Measurements from ENCODE around the gene NFU1. TPM values are rescaled to one million over a fixed set of nuclear protein-coding genes. Genes with fewer than 3 reads are reported as not detected.

The NFU1 gene
- total and polyA plus RNA-seq, 2 of the 8 experiments (the other 6 are each of a cell fraction or from before 2014, with no cell fraction given) = 18.4 to 45.5 TPM

DNA sequence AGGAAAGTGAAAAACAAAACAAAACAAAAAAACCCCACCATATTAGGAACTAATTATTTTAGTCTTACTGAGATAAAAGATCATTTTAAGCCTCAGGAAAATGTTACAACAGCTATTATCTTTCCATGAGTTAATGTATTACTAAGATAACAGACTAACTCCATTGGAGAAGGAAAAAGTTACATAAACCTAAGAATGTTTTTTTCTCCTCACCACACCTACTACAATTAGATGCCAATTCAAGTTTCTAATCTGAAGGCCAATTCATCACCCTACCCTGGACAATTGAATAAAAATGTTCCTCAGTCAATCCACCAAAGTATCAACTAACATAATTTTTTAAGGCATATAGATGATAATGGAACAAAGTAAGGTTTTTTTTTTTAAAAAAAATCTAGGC, 40.0 kb downstream of the NFU1 start:
- no peak overlapping the region for H2BK15ac ChIP-seq (ENCODE audit: low read length)
- H2AFZ ChIP-seq (ENCODE audit: low read length) = no peak overlapping the region
- no peaks in the 10 kb centered on the region for H3K23me2 ChIP-seq (ENCODE audit: low read depth, low read length)
- H3K23ac ChIP-seq (ENCODE audit: insufficient read length) = no peak overlapping the region
- DNase-seq (ENCODE audit: low read depth in 1 of 2, low spot score in 2 of 2) (no peak), FAIRE-seq (no peak)
- ChIA-PET POLR2A (ENCODE audit: partially characterized antibody) (no interaction called here), CTCF (ENCODE audit: partially characterized antibody) (interaction anchor here (1.4 kb wide), 1 partner anchor 22 kb away, joined by 3 read pairs; no protein-coding TSS in a partner anchor)
- no peak overlapping the region for H4K91ac ChIP-seq (replicated peaks; ENCODE audit: insufficient read length, low read length)
- H4K20me1 ChIP-seq (replicated peaks in 1 of 2; ENCODE audit: control insufficient read depth in 1 of 2, insufficient read depth in 2 of 2, low read length in 2 of 2) = no peaks in the 10 kb centered on the region
- H4K5ac ChIP-seq (ENCODE audit: insufficient read length, low read depth, low read length) = no peak overlapping the region
- no peak overlapping the region for H2BK20ac ChIP-seq (ENCODE audit: low read length)
- no peaks in the 10 kb centered on the region for H3K9me3 ChIP-seq (ENCODE audit: insufficient read depth in 2 of 2, low read depth in 1 of 2, low read length in 1 of 2)
- H3K14ac ChIP-seq (ENCODE audit: insufficient read length) = no peak overlapping the region
- no peak overlapping the region for H2AK5ac ChIP-seq (ENCODE audit: low read depth, low read length)
- no peaks in the 10 kb centered on the region for H3K4me1 ChIP-seq (replicated peaks in 1 of 4; ENCODE audit: control insufficient read depth in 3 of 4, insufficient read depth in 4 of 4, low read length in 3 of 4)
- H3K79me2 ChIP-seq (ENCODE audit: control insufficient read depth in 1 of 2, insufficient read depth in 2 of 2, low read length in 2 of 2) = no peaks in the 10 kb centered on the region
- H3K4me2 ChIP-seq (ENCODE audit: insufficient read depth in 1 of 2, low read depth in 2 of 2, low read length in 2 of 2) = no peak overlapping the region
- H3K4ac ChIP-seq (replicated peaks; ENCODE audit: insufficient read length, low read depth, low read length) = no peak overlapping the region
- no peak overlapping the region for H2BK120ac ChIP-seq (replicated peaks; ENCODE audit: low read depth, low read length)
- no peak overlapping the region for H2BK12ac ChIP-seq (ENCODE audit: low read depth, low read length)
- no peak overlapping the region for H3K27ac ChIP-seq (ENCODE audit: low read depth, low read length)
- H3K9ac ChIP-seq (replicated peaks in 1 of 4; ENCODE audit: extremely low read depth in 1 of 4, low read depth in 3 of 4, low read length in 3 of 4) = no peak overlapping the region
- H3K36me3 ChIP-seq (ENCODE audit: control insufficient read depth in 2 of 4, insufficient read depth in 4 of 4, low read length in 3 of 4) = peaks cover 0 to 9% (median 5%) of the 10 kb centered on the region in 4 experiments; a peak in 3 of 8 replicates
- no peak overlapping the region for H2BK5ac ChIP-seq (ENCODE audit: low read depth, low read length)
- no peak overlapping the region for H4K8ac ChIP-seq (ENCODE audit: extremely low read depth, insufficient read depth, low read length)
- H3K18ac ChIP-seq (ENCODE audit: extremely low read depth, low read length) = no peak overlapping the region
- no peak overlapping the region for H3K56ac ChIP-seq (replicated peaks; ENCODE audit: insufficient read length, low read depth, low read length)
- no peak for TF ChIP-seq KDM4A (IDR thresholded peaks at IDR 0.05; ENCODE audit: low read depth, low read length, severe bottlenecking)
- TF ChIP-seq KDM5A (IDR thresholded peaks at IDR 0.05; ENCODE audit: low read length) = no peak
- TF ChIP-seq BRCA1 (IDR thresholded peaks at IDR 0.05; ENCODE audit: low read depth, low read length) = no peak
- TF ChIP-seq HDAC2 (IDR thresholded peaks at IDR 0.05; ENCODE audit: borderline replicate concordance in 1 of 2, low read depth in 2 of 2, low read length in 2 of 2) = no peak
- no peak for TF ChIP-seq BCL11A (IDR thresholded peaks at IDR 0.05; ENCODE audit: low read depth in 2 of 2, low read length in 2 of 2)
- no peak for TF ChIP-seq NANOG (IDR thresholded peaks at IDR 0.05; ENCODE audit: insufficient read depth, low read depth, low read length, poor library complexity, severe bottlenecking)
- no peak for TF ChIP-seq HDAC6 (IDR thresholded peaks at IDR 0.05; ENCODE audit: low read depth, low read length)
- no peak overlapping the region for H3K4me3 ChIP-seq (ENCODE audit: extremely low read depth in 1 of 4, insufficient read depth in 2 of 4, low read depth in 3 of 4, low read length in 4 of 4)
- no peaks in the 10 kb centered on the region for H3K27me3 ChIP-seq (replicated peaks in 1 of 4; ENCODE audit: control insufficient read depth in 3 of 4, extremely low read depth in 1 of 4, insufficient read depth in 3 of 4, low read length in 3 of 4)
- H3K79me1 ChIP-seq (ENCODE audit: low read depth, low read length) = no peaks in the 10 kb centered on the region
